WTC11 (cell line): Measurements from ENCODE around the gene FSTL1.

Experiments
- ATF1 ChIP-seq: sonication (generic); formaldehyde crosslinking; IDR thresholded peaks from 2 replicates; pipeline ENCODE4 v1.8.1; 2023; ENCODE audit warnings: mild to moderate bottlenecking, moderate library complexity, missing genetic modification reagents
- CREB1 ChIP-seq: sonication (generic); formaldehyde crosslinking; IDR thresholded peaks from 2 replicates; pipeline ENCODE4 v1.8.0; 2023; ENCODE audit warnings: mild to moderate bottlenecking, missing genetic modification reagents
- ESRRA ChIP-seq: sonication (generic); formaldehyde crosslinking; IDR thresholded peaks from 2 replicates; pipeline ENCODE4 v1.8.1; 2022; ENCODE audit warnings: mild to moderate bottlenecking, missing genetic modification reagents, borderline replicate concordance
- MXD4 ChIP-seq: fragments of 250-450 bp; sonication (Bioruptor Pico); IDR thresholded peaks from 2 replicates; pipeline ENCODE4 v1.8.0; 2021; ENCODE audit warnings: mild to moderate bottlenecking, moderate library complexity, borderline replicate concordance
- NFYB ChIP-seq: sonication (generic); formaldehyde crosslinking; conservative IDR thresholded peaks from 2 replicates; pipeline ENCODE4 v1.8.0; 2022; ENCODE audit warnings: low read depth, missing genetic modification reagents
- NR2C2 ChIP-seq: sonication (generic); formaldehyde crosslinking; IDR thresholded peaks from 2 replicates; pipeline ENCODE4 v1.8.0; 2022; ENCODE audit warnings: mild to moderate bottlenecking, missing genetic modification reagents
- SOX15 ChIP-seq: fragments of 250-450 bp; sonication (Bioruptor Pico); IDR thresholded peaks from 2 replicates; pipeline ENCODE4 v1.9.0; 2021; ENCODE audit warnings: mild to moderate bottlenecking
- ZNF232 ChIP-seq: sonication (generic); formaldehyde crosslinking; IDR thresholded peaks from 2 replicates; pipeline ENCODE4 v1.8.0; 2022; ENCODE audit warnings: mild to moderate bottlenecking, missing genetic modification reagents
- TF ChIP-seq, protein P1 (sequence below): fragments of 200-600 bp; IDR thresholded peaks from 2 replicates; pipeline ENCODE4 v1.8.0; 2022; ENCODE audit warnings: antibody characterized with exemption
- TF ChIP-seq, protein P2 (sequence below): sonication (generic); formaldehyde crosslinking; IDR thresholded peaks from 2 replicates; pipeline ENCODE4 v1.8.1; 2022; ENCODE audit warnings: mild to moderate bottlenecking, missing genetic modification reagents, moderate library complexity, borderline replicate concordance
- TF ChIP-seq, protein P3 (sequence below): sonication (generic); formaldehyde crosslinking; IDR thresholded peaks from 2 replicates; pipeline ENCODE4 v1.8.1; 2022; ENCODE audit warnings: low read depth, mild to moderate bottlenecking, moderate library complexity, missing genetic modification reagents, borderline replicate concordance
- TF ChIP-seq, protein P4 (sequence below): sonication (generic); formaldehyde crosslinking; IDR thresholded peaks from 2 replicates; pipeline ENCODE4 v1.8.0; 2022; ENCODE audit warnings: mild to moderate bottlenecking, missing genetic modification reagents
- TF ChIP-seq, protein P5 (sequence below): sonication (generic); formaldehyde crosslinking; IDR thresholded peaks from 2 replicates; pipeline ENCODE4 v1.8.0; 2023; ENCODE audit warnings: missing genetic modification reagents

DNA sequence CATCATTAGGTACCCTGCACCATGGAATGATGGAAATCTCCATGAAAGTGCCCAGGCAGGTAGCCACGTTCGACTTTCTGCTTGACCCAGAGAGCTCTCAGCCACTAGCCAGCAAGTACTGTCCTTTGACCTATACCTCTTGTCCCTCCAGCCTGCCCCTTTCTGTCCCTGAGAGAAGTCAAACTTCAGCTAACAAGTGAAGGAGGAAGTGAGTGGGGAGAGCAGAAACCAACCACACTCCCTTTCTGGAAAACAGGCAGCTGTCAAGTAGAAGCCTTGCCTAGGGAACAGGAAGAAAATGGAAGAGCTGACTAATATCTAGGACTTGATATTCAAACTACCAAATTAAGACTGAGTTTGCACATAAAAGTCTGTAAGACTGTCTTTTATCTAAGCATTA is 30.3 kb upstream of the FSTL1 start:
- TF ChIP-seq, protein P1, sequence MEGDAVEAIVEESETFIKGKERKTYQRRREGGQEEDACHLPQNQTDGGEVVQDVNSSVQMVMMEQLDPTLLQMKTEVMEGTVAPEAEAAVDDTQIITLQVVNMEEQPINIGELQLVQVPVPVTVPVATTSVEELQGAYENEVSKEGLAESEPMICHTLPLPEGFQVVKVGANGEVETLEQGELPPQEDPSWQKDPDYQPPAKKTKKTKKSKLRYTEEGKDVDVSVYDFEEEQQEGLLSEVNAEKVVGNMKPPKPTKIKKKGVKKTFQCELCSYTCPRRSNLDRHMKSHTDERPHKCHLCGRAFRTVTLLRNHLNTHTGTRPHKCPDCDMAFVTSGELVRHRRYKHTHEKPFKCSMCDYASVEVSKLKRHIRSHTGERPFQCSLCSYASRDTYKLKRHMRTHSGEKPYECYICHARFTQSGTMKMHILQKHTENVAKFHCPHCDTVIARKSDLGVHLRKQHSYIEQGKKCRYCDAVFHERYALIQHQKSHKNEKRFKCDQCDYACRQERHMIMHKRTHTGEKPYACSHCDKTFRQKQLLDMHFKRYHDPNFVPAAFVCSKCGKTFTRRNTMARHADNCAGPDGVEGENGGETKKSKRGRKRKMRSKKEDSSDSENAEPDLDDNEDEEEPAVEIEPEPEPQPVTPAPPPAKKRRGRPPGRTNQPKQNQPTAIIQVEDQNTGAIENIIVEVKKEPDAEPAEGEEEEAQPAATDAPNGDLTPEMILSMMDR: no peak
- TF ChIP-seq SOX15 (CRISPR knock-in tag): no peak
- no peak for TF ChIP-seq ATF1 (CRISPR knock-in tag)
- TF ChIP-seq, protein P2, sequence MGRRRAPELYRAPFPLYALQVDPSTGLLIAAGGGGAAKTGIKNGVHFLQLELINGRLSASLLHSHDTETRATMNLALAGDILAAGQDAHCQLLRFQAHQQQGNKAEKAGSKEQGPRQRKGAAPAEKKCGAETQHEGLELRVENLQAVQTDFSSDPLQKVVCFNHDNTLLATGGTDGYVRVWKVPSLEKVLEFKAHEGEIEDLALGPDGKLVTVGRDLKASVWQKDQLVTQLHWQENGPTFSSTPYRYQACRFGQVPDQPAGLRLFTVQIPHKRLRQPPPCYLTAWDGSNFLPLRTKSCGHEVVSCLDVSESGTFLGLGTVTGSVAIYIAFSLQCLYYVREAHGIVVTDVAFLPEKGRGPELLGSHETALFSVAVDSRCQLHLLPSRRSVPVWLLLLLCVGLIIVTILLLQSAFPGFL: no peak
- TF ChIP-seq ZNF232: no peak
- TF ChIP-seq, protein P3, sequence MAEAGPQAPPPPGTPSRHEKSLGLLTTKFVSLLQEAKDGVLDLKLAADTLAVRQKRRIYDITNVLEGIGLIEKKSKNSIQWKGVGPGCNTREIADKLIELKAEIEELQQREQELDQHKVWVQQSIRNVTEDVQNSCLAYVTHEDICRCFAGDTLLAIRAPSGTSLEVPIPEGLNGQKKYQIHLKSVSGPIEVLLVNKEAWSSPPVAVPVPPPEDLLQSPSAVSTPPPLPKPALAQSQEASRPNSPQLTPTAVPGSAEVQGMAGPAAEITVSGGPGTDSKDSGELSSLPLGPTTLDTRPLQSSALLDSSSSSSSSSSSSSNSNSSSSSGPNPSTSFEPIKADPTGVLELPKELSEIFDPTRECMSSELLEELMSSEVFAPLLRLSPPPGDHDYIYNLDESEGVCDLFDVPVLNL: no peak
- TF ChIP-seq, protein P4, sequence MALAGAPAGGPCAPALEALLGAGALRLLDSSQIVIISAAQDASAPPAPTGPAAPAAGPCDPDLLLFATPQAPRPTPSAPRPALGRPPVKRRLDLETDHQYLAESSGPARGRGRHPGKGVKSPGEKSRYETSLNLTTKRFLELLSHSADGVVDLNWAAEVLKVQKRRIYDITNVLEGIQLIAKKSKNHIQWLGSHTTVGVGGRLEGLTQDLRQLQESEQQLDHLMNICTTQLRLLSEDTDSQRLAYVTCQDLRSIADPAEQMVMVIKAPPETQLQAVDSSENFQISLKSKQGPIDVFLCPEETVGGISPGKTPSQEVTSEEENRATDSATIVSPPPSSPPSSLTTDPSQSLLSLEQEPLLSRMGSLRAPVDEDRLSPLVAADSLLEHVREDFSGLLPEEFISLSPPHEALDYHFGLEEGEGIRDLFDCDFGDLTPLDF: no peak
- TF ChIP-seq NFYB: no peak
- no peak for TF ChIP-seq MXD4 (CRISPR knock-in tag)
- TF ChIP-seq, protein P5, sequence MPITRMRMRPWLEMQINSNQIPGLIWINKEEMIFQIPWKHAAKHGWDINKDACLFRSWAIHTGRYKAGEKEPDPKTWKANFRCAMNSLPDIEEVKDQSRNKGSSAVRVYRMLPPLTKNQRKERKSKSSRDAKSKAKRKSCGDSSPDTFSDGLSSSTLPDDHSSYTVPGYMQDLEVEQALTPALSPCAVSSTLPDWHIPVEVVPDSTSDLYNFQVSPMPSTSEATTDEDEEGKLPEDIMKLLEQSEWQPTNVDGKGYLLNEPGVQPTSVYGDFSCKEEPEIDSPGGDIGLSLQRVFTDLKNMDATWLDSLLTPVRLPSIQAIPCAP (CRISPR knock-in tag): no peak
- no peak for TF ChIP-seq ESRRA
- TF ChIP-seq CREB1 (CRISPR knock-in tag): no peak
- no peak for TF ChIP-seq NR2C2 (CRISPR knock-in tag)
